NCI-H2196 (cell line): ENCODE results near the gene ZNF516.

ENCODE experiments used
- DNase-seq: peaks from one replicate; lab custom pipeline; 2025; ENCODE audit not compliant: unreplicated experiment; lab: John Stamatoyannopoulos, UW

The ZNF516 gene

GRCh38 chr18:76371301-76372203, 123.5 kb downstream of the ZNF516 start:
- no peak for DNase-seq

GRCh38 chr18:76370686-76371085, 124.4 kb downstream of the ZNF516 start:
- no peak for DNase-seq

- no peak for DNase-seq
Measured at GRCh38 chr18:76370201-76370600, 124.8 kb downstream of the ZNF516 start.

- DNase-seq: no peak
Measured at GRCh38 chr18:76369791-76370190, 125.3 kb downstream of the ZNF516 start.

GRCh38 chr18:76368976-76369375, 126.1 kb downstream of the ZNF516 start:
- no peak for DNase-seq

- DNase-seq: no peak
Measured at GRCh38 chr18:76368271-76368670, 126.8 kb downstream of the ZNF516 start.

GRCh38 chr18:76367168-76368125, 127.6 kb downstream of the ZNF516 start:
- no peak for DNase-seq

- DNase-seq: no peak
Measured at GRCh38 chr18:76365561-76365960, 129.5 kb downstream of the ZNF516 start.

GRCh38 chr18:76364282-76365259, 130.5 kb downstream of the ZNF516 start:
- no peak for DNase-seq

- DNase-seq: no peak
Measured at GRCh38 chr18:76363436-76364120, 131.5 kb downstream of the ZNF516 start.

GRCh38 chr18:76362676-76363075, 132.4 kb downstream of the ZNF516 start:
- no peak for DNase-seq

GRCh38 chr18:76361219-76361618, 133.8 kb downstream of the ZNF516 start:
- DNase-seq: no peak

GRCh38 chr18:76359909-76360308, 135.1 kb downstream of the ZNF516 start:
- DNase-seq: no peak

GRCh38 chr18:76358774-76359173, 136.3 kb downstream of the ZNF516 start:
- DNase-seq: no peak

- no peak for DNase-seq
Measured at GRCh38 chr18:76357585-76358260, 137.3 kb downstream of the ZNF516 start.

- no peak for DNase-seq
Measured at GRCh38 chr18:76357174-76357573, 137.9 kb downstream of the ZNF516 start.

GRCh38 chr18:76356666-76357065, 138.4 kb downstream of the ZNF516 start:
- DNase-seq: no peak

- DNase-seq: no peak
Measured at GRCh38 chr18:76354348-76354747, 140.7 kb downstream of the ZNF516 start.

- DNase-seq: no peak
Measured at GRCh38 chr18:76353500-76353899, 141.5 kb downstream of the ZNF516 start.
